ENCODE measurements around the gene AMHR2. TPM values are rescaled to one million over a fixed set of nuclear protein-coding genes. Genes with fewer than 3 reads are reported as not detected.

The AMHR2 gene
- total and polyA plus RNA-seq, 2 experiments from 2014 or later, result 0.24 TPM; not detected in 1

- no peak for TF ChIP-seq ETS1 (IDR thresholded peaks at IDR 0.05)
- TF ChIP-seq STAT1 (IDR thresholded peaks at IDR 0.05; ENCODE audit: unreplicated experiment), result no peak
- no peak for TF ChIP-seq ZNF462 (CRISPR knock-in tag; IDR thresholded peaks at IDR 0.05)
- no peak for TF ChIP-seq ZNF331 (CRISPR knock-in tag; IDR thresholded peaks at IDR 0.05; ENCODE audit: low read depth)
- no peak for TF ChIP-seq JUNB (IDR thresholded peaks at IDR 0.05; ENCODE audit: unreplicated experiment)
- TF ChIP-seq NANOG (IDR thresholded peaks at IDR 0.05; ENCODE audit: borderline replicate concordance), result no peak
- TF ChIP-seq REST (IDR thresholded peaks at IDR 0.05; ENCODE audit: unreplicated experiment), result no peak
- TF ChIP-seq EZH2 (IDR thresholded peaks at IDR 0.05; ENCODE audit: low read depth, unreplicated experiment), result no peak
- no peak for TF ChIP-seq CREB1 (CRISPR knock-in tag; IDR thresholded peaks at IDR 0.05; ENCODE audit: low read depth)
- no peak for TF ChIP-seq CTCF (conservative IDR thresholded peaks at IDR 0.05; ENCODE audit: low read depth in 2 of 2)
- TF ChIP-seq POLR2AphosphoS5 (IDR thresholded peaks at IDR 0.05; ENCODE audit: low read depth), result no peak
- TF ChIP-seq ZNF114 (CRISPR knock-in tag; IDR thresholded peaks at IDR 0.05), result no peak
- peaks cover 88% of the 10 kb centered on the region for H4K20me1 ChIP-seq (replicated peaks; ENCODE audit: insufficient read depth)
These were observed 42.0 kb downstream of the AMHR2 start for GRCh38 chr12:53465679-53466078.

More at GRCh38 chr12:53465679-53466078, 42.0 kb downstream of the AMHR2 start:
- H3F3A ChIP-seq (replicated peaks; ENCODE audit: low read depth), result peaks cover 61% of the 10 kb centered on the region
- no peak overlapping the region for H3K4me2 ChIP-seq
- H3K9me2 ChIP-seq (ENCODE audit: insufficient read depth), result no peaks in the 10 kb centered on the region
- DNase-seq (ENCODE audit: low spot score), result no peak
- H3K27ac ChIP-seq (ENCODE audit: low read depth), result peak overlapping the region; percentile 24; the same call in 1 of the 2 replicates
- Mint-ChIP-seq H3K9me3 (no peaks in the 10 kb centered on the region), H3K36me3 (ENCODE audit: low read depth) (peaks cover 100% of the 10 kb centered on the region), H3K27ac (no peak overlapping the region), H3K4me1 (peaks cover 38% of the 10 kb centered on the region), H3K4me3 (no peak overlapping the region), H3K27me3 (ENCODE audit: insufficient read depth, low read depth, poor library complexity) (no peaks in the 10 kb centered on the region)
- no peak overlapping the region for H3K4me3 ChIP-seq
- ATAC-seq, result no peak
- no peaks in the 10 kb centered on the region for H3K27me3 ChIP-seq (ENCODE audit: insufficient read depth)
- H2AFZ ChIP-seq, result no peak overlapping the region
- peaks cover 11% of the 10 kb centered on the region; the same call in 1 of the 2 replicates for H3K4me1 ChIP-seq (ENCODE audit: insufficient read depth)
- peaks cover 83% of the 10 kb centered on the region for H3K79me2 ChIP-seq (replicated peaks; ENCODE audit: insufficient read depth)
- peaks cover 96% of the 10 kb centered on the region for H3K36me3 ChIP-seq (ENCODE audit: insufficient read depth)
